Activated naive CD4-positive, alpha-beta T cell treated with anti-CD3 and anti-CD28 coated beads for 36 hours (primary cell): ENCODE measurements around the gene ADD1. TPM values are rescaled to one million over a fixed set of nuclear protein-coding genes. Genes with fewer than 3 reads are reported as not detected.

Experiments
- CTCF ChIA-PET: fragments of 350-600 bp; sonication (Branson Sonifier 250); formaldehyde crosslinking; loops from one replicate; lab custom pipeline; 2021; ENCODE audit warnings: antibody characterized with exemption; lab: Charles Lee
- DNase-seq: peaks from one replicate; pipeline ENCODE4 v3.0.0-alpha.2; 2020
- H3K27ac Mint-ChIP-seq: one replicate; pipeline ENCODE4 v1.8.0; 2021; ENCODE audit warnings: mild to moderate bottlenecking, mixed read lengths
- H3K27me3 Mint-ChIP-seq: one replicate; pipeline ENCODE4 v1.8.0; 2021; ENCODE audit warnings: low read depth, mixed read lengths
- H3K36me3 Mint-ChIP-seq: one replicate; pipeline ENCODE4 v1.8.0; 2021; ENCODE audit warnings: low read depth, mixed read lengths
- H3K4me1 Mint-ChIP-seq: one replicate; pipeline ENCODE4 v1.8.0; 2021; ENCODE audit warnings: low read depth, mixed read lengths
- H3K4me3 Mint-ChIP-seq: one replicate; pipeline ENCODE4 v1.8.0; 2021; ENCODE audit warnings: mild to moderate bottlenecking, moderate library complexity, mixed read lengths
- H3K9me3 Mint-ChIP-seq: one replicate; pipeline ENCODE4 v1.8.0; 2021; ENCODE audit warnings: mixed read lengths
- intact Hi-C: fragments of 100-400 bp; cut with micrococcal nuclease; formaldehyde crosslinking; loops from one replicate; pipeline ENCODE4 v1.15.1; 2023
- total RNA-seq, 2 experiments: library from RNA; stranded (reverse); gene quantifications; one replicate each; pipeline ENCODE4 v1.2.3, GENCODE V29; 2021

ADD1 gene
- total RNA-seq, 2 experiments from 2014 or later: 165 TPM

DNA sequence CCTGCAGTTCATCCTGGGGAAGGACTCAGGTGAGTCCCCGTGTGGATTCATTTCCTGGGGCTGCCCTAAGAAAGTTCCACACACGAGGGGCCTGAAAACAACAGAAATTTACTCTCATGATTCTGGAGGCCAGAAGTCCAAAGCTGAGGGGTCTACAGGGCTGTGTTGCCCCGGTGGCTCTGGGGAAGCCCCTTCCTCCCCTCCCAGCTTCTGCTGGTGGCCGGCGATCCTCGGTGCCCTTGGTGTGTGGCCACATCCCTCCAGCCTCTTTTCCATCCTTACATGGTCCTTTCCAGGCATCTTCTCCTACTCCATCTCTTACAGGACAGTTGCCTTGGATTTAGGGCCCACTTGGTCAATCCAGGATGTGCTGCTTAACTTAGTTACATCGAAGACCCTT lies 35.6 kb upstream of the ADD1 start:
- peaks cover 11% of the 10 kb centered on the region for H3K4me1 Mint-ChIP-seq
- DNase-seq: no peak
- H3K9me3 Mint-ChIP-seq: no peaks in the 10 kb centered on the region
- peaks cover 9% of the 10 kb centered on the region for H3K36me3 Mint-ChIP-seq
- H3K4me3 Mint-ChIP-seq: no peak overlapping the region
- intact Hi-C loops: no loop called here
- H3K27ac Mint-ChIP-seq: no peak overlapping the region
- CTCF ChIA-PET: no interaction called here
- no peaks in the 10 kb centered on the region for H3K27me3 Mint-ChIP-seq

DNA sequence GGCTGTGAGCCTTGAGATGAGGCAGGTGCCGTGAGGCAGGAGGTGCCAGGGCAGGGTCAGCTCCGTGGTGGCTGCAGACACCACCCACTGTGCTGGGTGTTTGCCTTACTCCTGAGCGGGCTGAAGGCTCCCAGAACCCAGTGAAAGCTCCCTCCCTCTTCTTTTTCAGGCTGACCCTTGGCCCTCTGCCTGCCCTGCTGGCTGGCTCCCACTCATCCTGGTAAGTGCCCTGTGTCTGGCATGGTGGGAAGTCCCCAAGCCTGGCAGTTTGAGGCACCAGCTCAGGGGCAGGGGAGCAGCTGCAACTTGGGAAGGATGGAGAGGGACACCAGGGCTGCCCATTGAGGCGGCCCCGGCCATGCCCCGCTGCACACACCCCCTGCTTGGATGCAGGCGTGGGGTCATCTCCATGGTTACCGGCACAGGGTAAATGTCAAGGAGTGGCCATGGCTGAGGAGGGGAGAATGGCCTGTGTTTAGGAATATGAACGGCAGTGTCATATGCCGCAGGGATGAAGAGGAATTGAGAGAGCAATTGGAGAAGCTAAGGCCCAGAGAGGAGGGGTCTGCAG lies 33.9 kb upstream of the ADD1 start:
- H3K27ac Mint-ChIP-seq: no peak overlapping the region
- H3K4me3 Mint-ChIP-seq: no peak overlapping the region
- peaks cover 27% of the 10 kb centered on the region for H3K4me1 Mint-ChIP-seq
- H3K27me3 Mint-ChIP-seq: no peaks in the 10 kb centered on the region
- H3K9me3 Mint-ChIP-seq: no peaks in the 10 kb centered on the region
- H3K36me3 Mint-ChIP-seq: peaks cover 9% of the 10 kb centered on the region
- DNase-seq: no peak
- intact Hi-C loops: no loop called here
- CTCF ChIA-PET: no interaction called here

DNA sequence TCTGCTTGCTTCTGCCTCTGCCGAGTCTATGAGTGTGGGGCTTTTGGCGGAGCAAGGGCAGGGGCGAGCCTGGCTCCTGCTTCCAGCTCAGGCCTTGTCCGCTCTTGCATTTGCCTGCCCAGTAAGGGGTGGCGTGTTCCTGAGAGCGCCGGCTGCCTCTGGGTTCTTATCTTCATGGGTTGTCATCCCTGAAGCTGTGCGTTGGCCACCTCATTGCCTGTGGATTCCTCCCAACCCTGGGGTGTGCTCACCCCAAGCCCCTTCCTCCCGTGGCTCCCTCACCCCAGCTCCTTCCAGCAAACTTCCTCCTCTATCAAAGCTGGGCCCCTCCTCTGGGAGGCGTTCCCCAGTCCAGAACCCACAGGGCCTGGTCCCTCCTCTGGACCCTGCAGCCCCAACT lies 33.3 kb upstream of the ADD1 start:
- Mint-ChIP-seq H3K27ac (no peak overlapping the region), H3K4me3 (no peak overlapping the region), H3K9me3 (no peaks in the 10 kb centered on the region), H3K4me1 (peaks cover 34% of the 10 kb centered on the region), H3K27me3 (no peaks in the 10 kb centered on the region), H3K36me3 (peaks cover 9% of the 10 kb centered on the region)
- CTCF ChIA-PET: interaction anchor here (1.1 kb wide), 1 partner anchor 27 kb away, joined by 3 read pairs; no protein-coding TSS in a partner anchor
- DNase-seq: no peak
- intact Hi-C loops: no loop called here

DNA sequence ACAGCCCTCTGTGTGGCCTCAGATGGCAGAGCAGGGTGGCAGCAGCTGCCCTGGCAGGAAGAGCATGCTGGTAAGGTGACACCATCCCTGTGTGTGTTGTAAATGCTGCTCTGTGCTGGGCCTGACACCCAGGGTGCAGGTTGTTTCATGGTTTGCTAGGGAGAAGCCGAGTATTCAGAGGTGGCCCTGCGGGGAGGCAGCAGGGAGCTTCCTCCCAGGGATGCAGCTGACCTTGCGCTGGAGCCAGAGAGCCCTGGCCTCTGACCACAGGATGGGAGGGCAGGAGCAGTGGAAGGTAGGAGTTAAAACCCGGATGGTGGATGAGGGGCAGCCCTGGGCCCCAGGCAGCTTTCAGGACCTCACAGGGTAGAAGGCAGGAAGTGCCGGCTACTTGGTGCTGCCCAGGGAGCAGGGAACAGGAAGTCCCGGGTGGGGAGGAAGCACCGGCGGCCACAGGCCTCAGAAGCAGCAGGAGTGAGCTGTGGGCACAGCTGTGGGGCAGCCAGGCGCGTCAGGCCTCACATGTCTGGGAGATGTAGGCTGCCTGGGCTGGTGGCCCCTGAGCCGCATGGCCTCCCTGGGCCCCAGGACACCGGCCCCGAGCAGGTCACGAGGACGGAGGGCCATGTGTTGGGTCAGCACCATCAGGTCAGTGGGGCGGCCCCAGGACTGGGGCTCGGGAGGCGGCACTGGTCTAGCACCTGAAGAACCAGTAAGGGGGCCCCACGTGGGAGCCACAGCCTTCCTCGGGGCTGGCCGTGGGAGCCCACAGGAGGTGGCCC lies 31.6 kb upstream of the ADD1 start:
- Mint-ChIP-seq H3K27ac (peak overlapping the region; percentile 96), H3K9me3 (no peaks in the 10 kb centered on the region), H3K4me3 (peak overlapping the region; percentile 93), H3K36me3 (peaks cover 14% of the 10 kb centered on the region), H3K27me3 (no peaks in the 10 kb centered on the region), H3K4me1 (peaks cover 48% of the 10 kb centered on the region)
- CTCF ChIA-PET: interaction anchor here (0.6 to 1.8 kb wide), 6 partner anchors 16 to 226 kb away, joined by 3 to 9 read pairs (median 4); no protein-coding TSS in a partner anchor
- intact Hi-C loops: loop anchor here (1.0 to 2.0 kb wide), 6 partner anchors 13 to 47 kb away; partner anchors contain the start of gene ADD1
- peak; percentile 82 for DNase-seq

DNA sequence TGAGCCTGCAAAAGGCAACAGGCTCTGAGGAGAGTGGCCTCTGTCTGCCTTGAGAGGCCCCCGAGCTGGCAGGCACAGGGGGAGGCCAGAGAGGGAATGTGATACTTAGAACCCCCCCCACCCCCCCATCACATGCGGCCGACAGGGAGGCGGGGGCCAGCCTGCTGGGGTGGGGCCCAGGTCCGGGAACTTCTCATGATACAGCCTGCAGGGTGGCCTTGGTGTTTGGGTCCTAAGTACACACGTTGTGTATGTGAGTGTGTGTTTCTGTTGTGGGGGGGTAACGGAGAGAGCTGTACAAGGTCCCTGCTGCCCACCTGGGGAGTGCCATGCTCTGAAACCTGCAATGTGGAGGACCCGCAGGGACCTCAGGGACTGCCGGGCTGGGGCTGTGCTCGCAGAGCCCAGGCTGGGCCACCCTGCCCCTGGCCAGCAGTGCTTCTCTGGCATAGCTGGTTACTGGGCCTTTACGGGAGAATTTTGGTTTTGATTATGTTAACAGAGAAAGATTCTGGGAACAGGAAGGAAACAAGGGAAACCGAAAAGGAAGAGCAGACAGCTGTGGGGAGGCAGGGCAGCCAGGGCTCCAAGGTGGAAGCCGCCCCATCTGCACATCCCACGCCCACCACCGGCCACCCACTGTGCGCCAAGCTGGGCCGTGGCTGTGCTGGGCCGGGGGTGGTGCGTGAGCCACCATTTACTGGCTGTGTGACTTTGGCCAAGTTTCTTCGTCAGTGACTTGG lies 30.9 kb upstream of the ADD1 start:
- Mint-ChIP-seq H3K36me3 (peaks cover 17% of the 10 kb centered on the region), H3K27ac (peak overlapping the region; percentile 96), H3K27me3 (no peaks in the 10 kb centered on the region), H3K4me3 (peak overlapping the region; percentile 93), H3K9me3 (no peaks in the 10 kb centered on the region), H3K4me1 (peaks cover 53% of the 10 kb centered on the region)
- intact Hi-C loops: loop anchor here (1.0 to 2.0 kb wide), 6 partner anchors 14 to 47 kb away; partner anchors contain the start of gene ADD1
- CTCF ChIA-PET: interaction anchor here (1.1 to 1.8 kb wide), 3 partner anchors 49 to 101 kb away, joined by 3 to 9 read pairs (median 7); no protein-coding TSS in a partner anchor
- DNase-seq: no peak

DNA sequence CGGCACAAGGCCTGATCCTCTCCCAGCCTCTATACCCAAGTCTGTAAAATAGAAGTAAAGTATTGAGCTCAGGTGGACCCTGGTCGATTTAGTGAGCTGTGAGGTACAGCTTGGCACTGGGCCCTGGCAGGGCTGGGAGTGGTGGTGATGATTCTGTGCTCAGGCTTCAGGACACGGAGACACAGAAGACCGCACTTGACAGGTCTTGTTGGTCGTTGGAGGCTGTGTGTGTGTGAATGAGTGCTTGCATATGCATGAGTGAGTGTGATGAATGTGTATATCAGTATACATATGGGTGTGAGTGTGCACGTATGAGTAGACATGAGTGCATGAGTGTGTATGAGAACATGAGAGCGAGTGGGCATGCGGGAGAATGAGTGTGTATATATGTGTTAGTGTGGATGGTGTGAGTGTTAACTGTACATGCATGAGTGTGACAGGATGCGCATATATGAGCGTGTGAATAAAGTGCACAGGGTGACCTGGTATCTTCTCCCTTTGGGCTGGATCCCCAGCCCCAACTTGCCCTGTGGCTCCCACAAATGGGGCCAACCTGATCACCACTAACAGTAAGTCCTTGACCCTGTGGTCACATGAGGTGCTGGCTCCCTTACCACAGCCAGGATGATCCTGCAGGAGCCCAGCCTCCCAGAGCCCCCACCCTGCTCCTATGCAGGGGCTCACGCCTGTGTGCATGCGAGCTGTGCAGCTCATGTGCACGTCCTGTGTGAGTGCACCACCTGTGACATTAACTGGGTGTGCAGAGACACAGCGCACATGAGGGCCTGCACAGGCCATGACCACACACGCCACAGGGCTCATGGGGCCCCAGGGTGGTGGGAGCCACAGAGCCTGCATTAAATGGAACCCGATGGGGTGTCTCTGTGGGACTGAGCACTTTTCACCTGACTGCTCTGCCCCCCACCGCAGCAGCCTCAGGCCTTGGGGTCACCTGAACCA lies 29.9 kb upstream of the ADD1 start:
- CTCF ChIA-PET: interaction anchor here (1.1 to 1.8 kb wide), 2 partner anchors 51 to 100 kb away, joined by 3 to 9 read pairs; no protein-coding TSS in a partner anchor
- Mint-ChIP-seq H3K27ac (peak overlapping the region; percentile 86), H3K9me3 (no peaks in the 10 kb centered on the region), H3K36me3 (peaks cover 17% of the 10 kb centered on the region), H3K4me1 (peaks cover 53% of the 10 kb centered on the region), H3K27me3 (no peaks in the 10 kb centered on the region), H3K4me3 (peak overlapping the region; percentile 93)
- intact Hi-C loops: loop anchor here (2.0 kb wide), 4 partner anchors 15 to 43 kb away; no protein-coding TSS in a partner anchor
- DNase-seq: no peak

DNA sequence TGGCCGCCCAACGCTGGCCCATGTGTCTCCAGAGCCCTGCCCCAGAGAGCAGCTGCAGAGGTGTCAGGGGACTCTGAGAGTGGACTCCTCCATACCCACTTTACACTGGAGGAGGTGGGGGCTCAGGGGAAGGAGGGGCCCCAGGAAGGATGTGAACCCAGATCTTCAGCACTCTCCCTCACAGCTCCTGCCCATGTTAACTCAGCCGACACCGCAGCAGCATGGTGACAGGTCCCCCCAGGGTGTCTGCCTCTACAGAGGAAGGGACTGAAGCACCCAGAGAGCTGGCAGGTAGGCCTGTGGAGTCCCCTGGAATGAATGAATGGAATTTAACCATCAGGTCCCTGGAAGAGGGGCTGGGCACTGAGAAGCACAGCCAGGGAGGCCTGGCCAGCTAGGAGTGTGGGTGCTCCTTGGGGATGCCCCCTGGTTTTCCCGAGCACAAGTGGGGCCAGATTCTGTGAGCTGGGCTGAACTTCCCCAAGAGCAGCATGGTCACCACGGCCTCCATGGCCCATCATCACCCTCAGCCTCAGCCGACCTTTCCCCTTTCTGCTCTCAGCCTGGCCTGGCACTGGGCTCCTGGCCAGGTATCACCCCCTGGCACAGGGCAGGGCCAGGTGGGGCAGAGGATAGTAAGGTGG lies 28.9 kb upstream of the ADD1 start:
- no peaks in the 10 kb centered on the region for H3K9me3 Mint-ChIP-seq
- no peak for DNase-seq
- intact Hi-C loops: no loop called here
- H3K4me1 Mint-ChIP-seq: peaks cover 56% of the 10 kb centered on the region
- H3K27ac Mint-ChIP-seq: no peak overlapping the region
- CTCF ChIA-PET: interaction anchor here (0.6 kb wide), 1 partner anchor 15 kb away, joined by 3 read pairs; no protein-coding TSS in a partner anchor
- peaks cover 17% of the 10 kb centered on the region for H3K36me3 Mint-ChIP-seq
- H3K27me3 Mint-ChIP-seq: no peaks in the 10 kb centered on the region
- no peak overlapping the region for H3K4me3 Mint-ChIP-seq

DNA sequence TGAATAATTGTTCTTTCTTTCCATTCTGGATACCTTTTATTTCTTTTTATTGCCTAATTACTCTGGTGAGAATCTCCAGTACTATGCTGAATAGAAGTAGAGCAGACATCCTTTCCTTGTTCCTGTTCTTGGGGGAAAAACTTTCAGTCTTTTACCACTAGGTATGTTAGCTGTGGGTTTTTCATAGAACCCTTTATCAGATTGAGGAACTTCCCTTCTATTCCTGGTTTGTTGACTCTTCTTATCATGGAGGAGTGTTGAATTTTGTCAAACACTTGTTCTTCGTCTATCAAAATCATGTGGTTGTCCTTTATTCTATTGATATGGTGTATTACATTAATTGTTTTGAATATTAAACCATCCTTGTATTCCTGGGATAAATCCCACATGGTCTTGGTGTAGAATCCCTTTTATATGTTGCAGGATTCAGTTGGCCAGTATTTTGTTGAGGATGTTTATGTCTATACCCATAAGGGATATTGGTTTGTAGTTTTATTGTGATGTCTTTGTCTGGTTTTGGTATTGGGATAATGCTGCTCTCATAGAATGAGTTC lies 27.2 kb upstream of the ADD1 start:
- Mint-ChIP-seq H3K27me3 (no peaks in the 10 kb centered on the region), H3K36me3 (peaks cover 17% of the 10 kb centered on the region), H3K4me1 (peaks cover 55% of the 10 kb centered on the region), H3K27ac (no peak overlapping the region), H3K9me3 (no peaks in the 10 kb centered on the region), H3K4me3 (peak overlapping the region; percentile 59)
- CTCF ChIA-PET: no interaction called here
- intact Hi-C loops: no loop called here
- DNase-seq: no peak

DNA sequence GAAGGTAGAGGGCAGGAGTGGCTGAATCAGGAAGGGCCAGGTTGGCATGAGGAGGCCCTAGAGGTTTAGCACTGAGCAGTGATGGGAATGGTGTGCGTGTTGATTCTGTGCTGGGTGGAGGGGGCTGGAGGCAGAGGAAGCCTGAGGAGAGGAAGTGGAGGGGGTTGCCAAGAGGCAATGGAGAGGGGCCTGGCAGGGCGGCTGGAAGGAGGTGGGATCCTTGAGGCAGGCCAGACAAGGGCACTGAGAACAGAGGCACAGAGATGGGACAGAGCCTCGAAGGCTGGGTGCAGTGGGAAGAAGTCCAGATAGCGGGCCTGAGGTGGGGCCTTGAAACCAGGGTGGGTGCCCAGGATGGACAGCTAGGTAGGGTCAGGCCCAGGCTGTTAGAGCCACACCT lies 26.5 kb upstream of the ADD1 start:
- Mint-ChIP-seq H3K27me3 (no peaks in the 10 kb centered on the region), H3K36me3 (peaks cover 12% of the 10 kb centered on the region), H3K9me3 (no peaks in the 10 kb centered on the region), H3K4me1 (peaks cover 50% of the 10 kb centered on the region), H3K27ac (no peak overlapping the region), H3K4me3 (peak overlapping the region; percentile 59)
- CTCF ChIA-PET: no interaction called here
- no peak for DNase-seq
- intact Hi-C loops: no loop called here

DNA sequence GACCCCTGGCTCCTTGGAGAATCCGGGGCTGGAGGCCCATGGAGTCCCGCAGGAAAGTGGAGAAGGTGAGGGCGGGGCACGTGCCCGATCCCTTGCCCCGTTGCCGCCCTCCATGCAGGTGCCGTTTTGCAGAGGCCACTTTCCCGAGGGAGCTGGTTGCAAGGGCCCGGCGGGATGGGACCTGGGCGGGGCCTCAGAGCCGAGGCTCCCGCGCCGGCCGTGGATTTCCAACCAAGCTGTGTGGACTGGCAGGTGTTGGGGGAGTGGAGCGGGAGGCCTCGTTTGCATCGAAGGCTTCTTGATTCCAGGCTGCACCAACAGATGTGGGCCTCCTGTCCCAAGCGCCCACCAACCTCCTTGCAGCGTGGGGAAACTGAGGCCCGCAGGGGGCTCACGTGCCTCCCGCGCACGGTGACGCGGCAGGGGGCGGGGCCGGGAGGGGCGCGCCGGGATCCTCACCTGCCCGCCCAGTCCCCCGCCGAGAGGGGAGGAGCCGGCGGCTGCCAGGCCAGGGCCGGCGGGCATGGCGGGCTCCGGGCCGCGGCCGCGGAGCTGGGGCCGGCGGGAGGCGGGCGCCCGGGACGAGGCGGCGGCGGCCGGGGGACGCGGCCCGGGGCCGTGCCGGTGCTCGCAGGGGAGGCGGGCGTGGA lies 25.8 kb upstream of the ADD1 start:
- no peak overlapping the region for H3K27ac Mint-ChIP-seq
- H3K36me3 Mint-ChIP-seq: peaks cover 12% of the 10 kb centered on the region
- peak; percentile 34 for DNase-seq
- no peaks in the 10 kb centered on the region for H3K27me3 Mint-ChIP-seq
- H3K4me1 Mint-ChIP-seq: peaks cover 48% of the 10 kb centered on the region
- peak overlapping the region; percentile 59 for H3K4me3 Mint-ChIP-seq
- intact Hi-C loops: no loop called here
- no peaks in the 10 kb centered on the region for H3K9me3 Mint-ChIP-seq
- CTCF ChIA-PET: no interaction called here
